Gastroesophageal sphincter (tissue), 4 donors: ENCODE measurements around the gene FAM3A. TPM values are rescaled to one million over a fixed set of nuclear protein-coding genes. Genes with fewer than 3 reads are reported as not detected.
A peak's percentile ranks its signal among the peaks of the same experiment; 100 is the strongest.

Experiments
- ATAC-seq: fragments of 150-250 bp; one replicate; pipeline ENCODE4 v1.9.1; 2016; ENCODE audit warnings: mild to moderate bottlenecking, moderate library complexity
- H3K27ac ChIP-seq, 4 donors: fragments of 200-600 bp; sonication (generic) in 3 of 4; 1 replicate in 3 of 4; 2 replicates in 1 of 4; pipeline ENCODE4 v1.5.1; 2016 to 2019
- H3K27me3 ChIP-seq: fragments of 200-600 bp; sonication (generic); one replicate; pipeline ENCODE4 v1.5.1; 2019
- H3K36me3 ChIP-seq, 2 donors: fragments of 200-600 bp; sonication (generic); one replicate each; pipeline ENCODE4 v1.5.1; 2019; ENCODE audit warnings: control low read depth in 1 of 2
- H3K4me1 ChIP-seq, 3 donors: fragments of 200-600 bp; sonication (generic); 1 replicate in 2 of 3; 2 replicates in 1 of 3; pipeline ENCODE4 v1.5.1; 2016 to 2019; ENCODE audit warnings: control low read depth in 2 of 3
- H3K4me3 ChIP-seq, 2 donors: fragments of 200-600 bp; sonication (generic); one replicate each; pipeline ENCODE4 v1.5.1; 2019; ENCODE audit warnings: mild to moderate bottlenecking in 1 of 2, moderate library complexity in 1 of 2
- H3K9me3 ChIP-seq, 3 donors: fragments of 200-600 bp; sonication (generic); one replicate each; pipeline ENCODE4 v1.5.1; 2017 to 2019; ENCODE audit warnings: control low read depth in 2 of 3
- EP300 ChIP-seq: sonication (generic); formaldehyde crosslinking; IDR thresholded peaks from one replicate; pipeline ENCODE4 v1.6.1; 2017; ENCODE audit warnings: antibody characterized with exemption, mild to moderate bottlenecking
- POLR2A ChIP-seq, 2 donors: fragments of 450-650 bp; IDR thresholded peaks; one replicate each; pipeline ENCODE4 v1.6.1; 2017; ENCODE audit warnings: antibody characterized with exemption in 2 of 2, mild to moderate bottlenecking in 2 of 2, moderate library complexity in 1 of 2
- POLR2AphosphoS5 ChIP-seq: sonication (generic); formaldehyde crosslinking; IDR thresholded peaks from one replicate; pipeline ENCODE4 v1.6.1; 2017; ENCODE audit warnings: antibody characterized with exemption
- WGBS, 2 donors: methylation state at CpG; one replicate each; pipeline ENCODE4 v1.1.5; 2018; ENCODE audit warnings: low coverage in 1 of 2; 5-methylcytosine and 5-hydroxymethylcytosine counted together
- total RNA-seq, 4 donors: library from RNA; depleted of rRNA; stranded (reverse); fragments of >200 nt; gene quantifications; one replicate each; pipeline ENCODE4 v1.1.0, GENCODE V29; 2016
- TF ChIP-seq, protein P1 (sequence below), 4 experiments: fragments of 200-600 bp in 2 of 4; fragments of 450-650 bp in 2 of 4; sonication (generic) in 1 of 4; IDR thresholded peaks; one replicate each; pipeline ENCODE4 v1.5.1; 2017 to 2019; ENCODE audit warnings: antibody characterized with exemption in 4 of 4, mild to moderate bottlenecking in 2 of 4, moderate library complexity in 2 of 4

The FAM3A gene
- total RNA-seq, 4 donors from 2014 or later, result 36.6 to 44.4 (median 40.5) TPM

DNA sequence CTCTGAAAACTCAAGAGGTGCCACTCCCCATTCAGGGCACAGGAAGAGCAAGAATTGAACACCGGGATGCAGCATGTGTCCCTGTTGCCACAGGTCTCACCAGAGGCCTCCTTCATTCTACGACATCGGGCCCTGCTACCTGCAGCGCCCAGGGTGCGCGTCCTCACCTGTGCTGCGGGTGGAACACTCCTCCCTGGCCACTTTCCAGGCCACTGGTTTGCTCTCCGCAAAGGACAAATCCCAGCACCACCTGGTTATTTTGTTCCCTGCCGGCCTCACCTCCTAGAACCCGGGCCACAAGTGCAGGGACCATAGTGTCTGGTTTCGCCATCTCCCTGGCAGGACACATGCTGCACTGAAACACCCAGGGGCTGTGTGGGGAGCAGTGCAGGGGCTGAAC, 14.3 kb upstream of the FAM3A start:
- ATAC-seq, result no peak
- Histone ChIP-seq H3K27me3 (no peaks in the 10 kb centered on the region), H3K36me3 (peaks cover 0 to 39% of the 10 kb centered on the region in 2 donors), H3K27ac (no peak overlapping the region), H3K4me1 (peaks cover 0 to 19% (median 0%) of the 10 kb centered on the region in 3 donors), H3K9me3 (no peaks in the 10 kb centered on the region), H3K4me3 (no peak overlapping the region)
- TF ChIP-seq, protein P1, sequence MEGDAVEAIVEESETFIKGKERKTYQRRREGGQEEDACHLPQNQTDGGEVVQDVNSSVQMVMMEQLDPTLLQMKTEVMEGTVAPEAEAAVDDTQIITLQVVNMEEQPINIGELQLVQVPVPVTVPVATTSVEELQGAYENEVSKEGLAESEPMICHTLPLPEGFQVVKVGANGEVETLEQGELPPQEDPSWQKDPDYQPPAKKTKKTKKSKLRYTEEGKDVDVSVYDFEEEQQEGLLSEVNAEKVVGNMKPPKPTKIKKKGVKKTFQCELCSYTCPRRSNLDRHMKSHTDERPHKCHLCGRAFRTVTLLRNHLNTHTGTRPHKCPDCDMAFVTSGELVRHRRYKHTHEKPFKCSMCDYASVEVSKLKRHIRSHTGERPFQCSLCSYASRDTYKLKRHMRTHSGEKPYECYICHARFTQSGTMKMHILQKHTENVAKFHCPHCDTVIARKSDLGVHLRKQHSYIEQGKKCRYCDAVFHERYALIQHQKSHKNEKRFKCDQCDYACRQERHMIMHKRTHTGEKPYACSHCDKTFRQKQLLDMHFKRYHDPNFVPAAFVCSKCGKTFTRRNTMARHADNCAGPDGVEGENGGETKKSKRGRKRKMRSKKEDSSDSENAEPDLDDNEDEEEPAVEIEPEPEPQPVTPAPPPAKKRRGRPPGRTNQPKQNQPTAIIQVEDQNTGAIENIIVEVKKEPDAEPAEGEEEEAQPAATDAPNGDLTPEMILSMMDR (IDR thresholded peaks at IDR 0.05), result no peak
- TF ChIP-seq POLR2AphosphoS5, result no peak
- TF ChIP-seq POLR2A (IDR thresholded peaks at IDR 0.05), result no peak
- TF ChIP-seq EP300, result no peak
- 60 to 80% methylated on average over 1 of the region's 11 CpGs for WGBS, 2 donors

DNA sequence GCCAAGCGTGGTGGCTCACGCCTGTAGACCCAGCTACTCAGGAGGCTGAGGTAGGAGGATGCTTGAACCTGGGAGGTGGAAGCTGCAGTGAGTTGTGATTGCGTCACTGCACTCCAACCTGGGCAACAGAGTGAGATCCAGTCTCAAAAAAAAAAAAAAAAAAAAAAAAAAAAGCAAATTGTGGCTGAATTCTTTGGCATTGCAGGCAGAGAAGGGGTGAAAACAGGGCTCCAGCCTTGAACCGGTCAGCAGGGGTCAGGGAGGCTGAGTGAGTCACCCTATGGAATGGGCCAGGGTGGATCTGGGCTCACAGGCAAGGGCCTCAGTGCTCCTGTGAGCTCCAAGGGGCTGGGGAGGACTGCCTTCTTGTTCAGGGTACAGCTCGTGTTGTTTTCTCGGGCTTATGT, 13.2 kb upstream of the FAM3A start:
- H3K36me3 ChIP-seq, result peaks cover 0 to 32% of the 10 kb centered on the region in 2 donors
- ATAC-seq, result no peak
- H3K27me3 ChIP-seq, result no peaks in the 10 kb centered on the region
- no peaks in the 10 kb centered on the region for H3K9me3 ChIP-seq
- peaks cover 0 to 14% (median 0%) of the 10 kb centered on the region in 3 donors for H3K4me1 ChIP-seq
- no peak overlapping the region for H3K4me3 ChIP-seq
- WGBS, 2 donors, result 40 to 43% methylated on average over 1 of the region's 6 CpGs
- TF ChIP-seq, protein P1 (IDR thresholded peaks at IDR 0.05), result no peak
- TF ChIP-seq EP300 (no peak), POLR2AphosphoS5 (no peak), POLR2A (IDR thresholded peaks at IDR 0.05) (no peak)
- H3K27ac ChIP-seq, result no peak overlapping the region

DNA sequence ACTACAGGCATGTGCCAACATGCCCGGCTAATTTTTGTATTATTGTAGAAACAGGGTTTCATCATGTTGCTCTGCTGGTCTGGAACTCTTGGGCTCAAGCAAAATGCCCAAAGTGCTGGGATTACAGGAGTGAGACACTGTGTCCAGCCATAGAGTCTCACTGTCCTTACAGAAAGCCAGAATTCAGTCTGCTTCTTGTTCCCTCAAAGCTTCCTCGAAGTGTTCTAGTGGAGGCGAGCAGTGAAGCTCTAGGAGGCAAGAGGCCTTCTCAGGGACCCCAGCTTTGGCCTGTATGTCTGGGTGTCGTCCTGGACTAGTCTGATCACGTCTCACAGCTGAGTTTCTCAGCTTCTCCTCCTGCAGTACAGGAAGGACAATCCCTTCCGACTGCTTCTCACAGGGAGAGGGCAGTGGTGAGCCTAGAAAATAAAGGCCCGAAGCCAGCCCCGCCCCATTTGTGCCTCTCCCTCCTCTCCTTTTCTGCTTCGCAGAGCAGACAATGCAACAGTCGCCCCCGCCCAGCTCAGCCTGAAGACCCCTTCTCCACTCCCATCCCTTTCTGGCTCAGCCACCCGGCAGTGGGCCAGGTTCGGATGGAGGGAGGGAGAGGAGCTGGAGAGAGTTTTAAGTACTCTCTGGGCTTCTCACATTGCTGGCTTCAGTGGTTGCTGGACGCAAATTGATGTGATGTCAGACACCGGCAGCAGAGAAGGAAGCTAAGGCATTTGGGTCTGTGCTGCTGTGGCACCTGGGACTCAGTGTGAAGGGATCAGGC, 11.1 kb upstream of the FAM3A start:
- TF ChIP-seq, protein P1 (IDR thresholded peaks at IDR 0.05), result peak in 3 of 4 experiments; percentile 48 to 64 (median 49)
- TF ChIP-seq POLR2A (IDR thresholded peaks at IDR 0.05) (no peak), EP300 (no peak), POLR2AphosphoS5 (peak; percentile 16)
- 33% methylated on average over 5 of the region's 15 CpGs; no CpG with 5 or more reads in 1 of the 2 donors for WGBS, 2 donors
- ATAC-seq, result peak; percentile 89
- Histone ChIP-seq H3K36me3 (peaks cover 0 to 11% of the 10 kb centered on the region in 2 donors), H3K4me1 (peaks cover 0 to 12% (median 0%) of the 10 kb centered on the region in 3 donors), H3K27me3 (no peaks in the 10 kb centered on the region), H3K9me3 (no peaks in the 10 kb centered on the region), H3K4me3 (peak overlapping the region in 1 of 2 donors; percentile 44), H3K27ac (peak overlapping the region; percentile 64 to 83 (median 78))

DNA sequence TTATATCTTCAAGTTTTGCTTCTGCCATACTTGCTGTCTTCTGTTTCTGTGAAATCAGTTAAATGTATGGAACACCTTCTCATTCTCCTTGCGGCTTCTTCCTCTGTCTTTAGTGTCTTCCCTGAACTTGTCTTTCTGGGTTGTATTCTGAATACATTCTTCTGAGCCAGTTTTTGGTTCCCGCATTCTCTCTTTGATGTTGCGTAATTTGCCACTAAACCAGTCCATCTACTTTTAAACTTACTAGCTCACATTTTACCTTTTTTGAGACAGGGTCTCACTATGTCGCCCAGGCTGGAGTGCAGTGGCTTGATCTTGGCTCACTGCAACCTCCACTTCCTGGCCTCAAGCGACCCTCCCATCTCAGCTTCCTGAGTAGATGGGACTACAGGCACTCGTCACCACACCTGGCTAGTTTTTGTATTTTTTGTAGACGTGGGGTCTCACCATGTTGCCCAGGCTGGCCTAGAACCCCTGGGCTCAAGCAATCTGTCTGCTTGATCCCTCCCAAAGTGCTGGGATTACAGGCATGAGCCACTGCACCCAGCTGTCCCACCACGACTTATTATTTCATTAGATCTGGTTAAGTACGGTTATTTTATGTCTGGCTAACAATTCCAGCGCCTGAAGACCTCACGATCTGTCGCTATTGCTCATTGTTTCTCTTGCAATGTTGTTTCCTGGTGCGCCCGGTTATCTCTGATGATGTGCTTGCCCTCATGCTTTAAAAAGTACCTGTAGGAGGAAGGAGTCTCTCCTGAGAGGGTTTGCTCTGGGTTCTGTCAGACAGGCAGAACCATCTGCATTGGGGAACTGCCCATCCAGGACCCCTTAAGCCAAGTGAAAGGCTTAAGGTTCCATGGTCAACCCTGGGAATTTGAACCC, 9.8 kb upstream of the FAM3A start:
- TF ChIP-seq EP300 (no peak), POLR2A (IDR thresholded peaks at IDR 0.05) (no peak), POLR2AphosphoS5 (no peak)
- TF ChIP-seq, protein P1 (IDR thresholded peaks at IDR 0.05), result no peak
- Histone ChIP-seq H3K4me3 (no peak overlapping the region), H3K27me3 (no peaks in the 10 kb centered on the region), H3K4me1 (peaks cover 0 to 12% (median 0%) of the 10 kb centered on the region in 3 donors), H3K36me3 (no peaks in the 10 kb centered on the region), H3K27ac (peak overlapping the region in 2 of 4 donors; percentile 77 to 83), H3K9me3 (no peaks in the 10 kb centered on the region)
- 86 to 87% methylated on average over 4 to 6 of the region's 14 CpGs for WGBS, 2 donors
- no peak for ATAC-seq
